Stimulated activated effector memory CD8-positive, alpha-beta T cell treated with anti-CD3 and anti-CD28 coated beads, Interleukin-12 subunit alpha, Interleukin-12 subunit beta, amount 100 ng/mL, for 72 hours (primary cell): Measurements from ENCODE around the gene PEAR1.
A peak's percentile ranks its signal among the peaks of the same experiment; 100 is the strongest.

ENCODE experiments used
- ATAC-seq: fragments of 150-1000 bp; cut with Tn5 transposase; 2 replicates; pipeline ENCODE4 v1.10.0; 2021
- DNase-seq, 2 donors: peaks; one replicate each; pipeline ENCODE4 v3.0.0; 2021 to 2022; ENCODE audit warnings: low spot score in 2 of 2
- H3K27ac Mint-ChIP-seq: one replicate; pipeline ENCODE4 v1.8.0; 2022; ENCODE audit warnings: mild to moderate bottlenecking, mixed read lengths
- H3K36me3 Mint-ChIP-seq: one replicate; pipeline ENCODE4 v1.8.0; 2022; ENCODE audit warnings: mild to moderate bottlenecking, mixed read lengths
- H3K4me1 Mint-ChIP-seq: one replicate; pipeline ENCODE4 v1.8.0; 2022; ENCODE audit warnings: mixed read lengths
- H3K4me3 Mint-ChIP-seq: one replicate; pipeline ENCODE4 v1.8.0; 2022; ENCODE audit warnings: mild to moderate bottlenecking, mixed read lengths
- H3K9me3 Mint-ChIP-seq: one replicate; pipeline ENCODE4 v1.8.0; 2022; ENCODE audit warnings: mixed read lengths

The PEAR1 gene

GRCh38 chr1:156941675-156942074, 48.2 kb downstream of the PEAR1 start:
- H3K4me3 Mint-ChIP-seq, result no peak overlapping the region
- no peaks in the 10 kb centered on the region for H3K9me3 Mint-ChIP-seq
- DNase-seq (no peak), ATAC-seq (no peak)
- no peaks in the 10 kb centered on the region for H3K4me1 Mint-ChIP-seq
- no peak overlapping the region for H3K27ac Mint-ChIP-seq
- H3K36me3 Mint-ChIP-seq, result no peaks in the 10 kb centered on the region

DNA sequence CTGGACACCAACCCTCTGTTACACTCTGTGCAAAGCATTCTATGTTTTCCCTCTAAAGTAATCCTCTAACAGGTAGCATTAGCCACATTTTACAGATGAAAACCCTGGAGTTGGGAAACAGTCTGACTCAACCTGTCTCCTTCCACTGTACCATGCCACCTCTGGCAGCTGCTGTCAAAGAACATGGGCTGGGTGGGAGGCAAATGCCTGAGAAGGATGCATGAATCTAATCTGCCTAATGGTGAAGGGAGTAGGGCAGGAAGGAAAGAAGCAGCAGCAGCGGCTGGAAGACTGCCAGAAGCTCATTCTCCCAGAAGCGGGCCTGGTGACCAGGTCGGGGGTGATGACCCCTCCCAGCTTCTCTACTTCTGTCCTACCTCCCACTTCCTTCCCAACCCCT, 48.7 kb downstream of the PEAR1 start:
- H3K4me3 Mint-ChIP-seq, result no peak overlapping the region
- no peaks in the 10 kb centered on the region for H3K4me1 Mint-ChIP-seq
- no peak overlapping the region for H3K27ac Mint-ChIP-seq
- no peak for ATAC-seq
- H3K36me3 Mint-ChIP-seq, result no peaks in the 10 kb centered on the region
- no peaks in the 10 kb centered on the region for H3K9me3 Mint-ChIP-seq
- no peak for DNase-seq

DNA sequence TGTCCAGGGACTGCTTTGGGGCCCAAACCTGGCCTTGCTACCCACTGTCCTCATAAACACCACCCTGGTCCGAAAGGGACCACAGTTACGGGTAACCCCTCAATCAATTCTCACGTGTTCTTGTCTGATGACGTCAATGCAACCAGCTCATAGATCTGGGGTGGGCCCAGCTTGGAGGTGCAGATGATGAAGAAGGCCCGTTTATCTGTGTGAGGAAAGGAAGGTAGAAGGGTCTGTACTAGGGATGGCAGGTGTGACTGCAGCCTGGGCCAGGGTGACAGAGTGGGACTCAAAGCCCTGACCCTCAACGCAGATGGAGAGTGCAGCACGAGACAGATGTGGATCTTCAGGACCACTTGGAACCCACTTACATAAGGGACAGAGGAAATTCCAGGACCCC, 49.1 kb downstream of the PEAR1 start:
- H3K36me3 Mint-ChIP-seq, result no peaks in the 10 kb centered on the region
- no peaks in the 10 kb centered on the region for H3K4me1 Mint-ChIP-seq
- H3K4me3 Mint-ChIP-seq, result no peak overlapping the region
- DNase-seq, result no peak
- ATAC-seq, result no peak
- H3K9me3 Mint-ChIP-seq, result no peaks in the 10 kb centered on the region
- no peak overlapping the region for H3K27ac Mint-ChIP-seq

DNA sequence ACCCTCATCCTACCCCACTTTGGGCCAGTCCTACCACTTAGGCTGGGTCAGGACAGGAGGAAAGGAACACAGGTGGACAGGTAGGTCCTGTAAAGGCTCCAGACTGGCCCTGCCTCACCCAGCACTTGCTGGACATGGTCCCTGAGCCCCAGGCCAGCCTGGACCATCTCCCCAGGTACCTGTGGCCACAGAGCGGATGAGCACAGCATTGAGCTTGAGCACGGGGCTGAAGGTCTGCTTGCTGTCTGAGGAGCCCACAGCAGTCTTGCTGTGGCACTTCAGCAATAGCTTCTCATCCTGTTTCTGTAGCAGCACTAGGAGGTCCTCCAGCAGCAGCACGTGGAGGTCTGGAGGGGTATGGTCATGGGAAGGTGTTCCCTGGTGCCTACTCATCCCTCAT, 50.2 kb downstream of the PEAR1 start:
- no peaks in the 10 kb centered on the region for H3K4me1 Mint-ChIP-seq
- H3K4me3 Mint-ChIP-seq, result no peak overlapping the region
- H3K36me3 Mint-ChIP-seq, result no peaks in the 10 kb centered on the region
- ATAC-seq (no peak), DNase-seq (no peak)
- no peak overlapping the region for H3K27ac Mint-ChIP-seq
- no peaks in the 10 kb centered on the region for H3K9me3 Mint-ChIP-seq

- no peak for ATAC-seq
- no peak overlapping the region for H3K27ac Mint-ChIP-seq
- no peaks in the 10 kb centered on the region for H3K9me3 Mint-ChIP-seq
- no peaks in the 10 kb centered on the region for H3K36me3 Mint-ChIP-seq
- no peak overlapping the region for H3K4me3 Mint-ChIP-seq
- DNase-seq, result no peak
- H3K4me1 Mint-ChIP-seq, result no peaks in the 10 kb centered on the region
Measured at GRCh38 chr1:156944268-156944667, 50.8 kb downstream of the PEAR1 start.

DNA sequence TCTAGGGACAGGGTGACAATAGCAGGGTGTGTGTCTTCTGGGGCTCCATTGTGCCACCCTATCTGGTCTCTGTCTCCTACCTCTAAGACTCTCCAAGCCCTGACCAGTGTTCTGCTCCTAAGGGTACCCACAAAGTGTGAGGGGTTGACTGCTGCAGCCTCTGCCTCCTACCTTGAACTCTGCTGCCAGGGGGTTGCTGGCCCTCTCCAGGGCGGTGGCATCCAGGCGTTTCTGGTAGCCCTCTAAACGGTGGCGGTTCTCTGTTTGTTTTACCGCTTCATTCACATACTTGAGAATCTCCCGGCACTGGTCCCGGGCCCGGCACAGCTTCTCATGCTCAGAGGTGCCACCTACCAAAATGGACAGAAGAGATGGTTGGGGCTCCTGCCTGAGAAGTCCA, 51.3 kb downstream of the PEAR1 start:
- Mint-ChIP-seq H3K4me1 (no peaks in the 10 kb centered on the region), H3K4me3 (no peak overlapping the region), H3K36me3 (no peaks in the 10 kb centered on the region), H3K9me3 (no peaks in the 10 kb centered on the region), H3K27ac (no peak overlapping the region)
- ATAC-seq, result no peak
- no peak for DNase-seq

DNA sequence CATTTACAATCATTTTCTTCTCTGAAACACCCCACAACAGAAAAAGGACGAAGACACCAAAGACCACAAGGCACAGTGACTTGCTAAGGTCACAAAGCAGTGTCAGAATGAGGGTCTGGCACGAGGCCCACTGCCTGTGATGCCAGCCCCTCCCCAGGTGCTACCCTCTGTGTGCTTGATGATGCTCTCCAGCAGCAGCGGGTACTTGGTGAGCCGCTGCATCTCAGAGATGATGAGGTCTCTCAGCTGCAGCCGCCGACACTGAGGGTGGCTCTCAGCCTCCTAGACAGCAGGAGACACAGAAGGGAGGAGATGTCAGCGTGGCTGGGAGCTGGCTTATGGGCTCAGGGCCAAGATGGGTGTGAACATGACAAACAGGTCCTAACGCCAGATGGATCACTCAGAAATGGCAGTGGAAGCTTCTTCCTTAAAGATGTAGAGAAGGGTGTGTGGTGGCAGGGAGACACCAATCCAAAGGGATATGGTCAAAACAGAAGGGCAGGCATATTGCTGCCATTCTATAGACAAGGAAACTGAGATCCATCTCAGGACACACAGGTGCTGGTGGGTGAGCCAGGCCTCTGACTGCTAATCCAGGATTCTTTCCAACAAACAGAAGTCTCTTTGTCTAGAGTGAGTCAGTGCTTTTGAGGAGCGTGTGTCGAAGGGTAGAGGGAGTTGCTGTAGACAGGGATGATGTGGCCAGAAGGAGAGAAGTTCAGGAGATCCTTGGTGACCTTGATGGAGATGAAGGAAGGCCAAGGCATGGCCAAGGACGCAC, 52.6 kb downstream of the PEAR1 start:
- Mint-ChIP-seq H3K27ac (no peak overlapping the region), H3K9me3 (no peaks in the 10 kb centered on the region), H3K4me3 (no peak overlapping the region), H3K4me1 (no peaks in the 10 kb centered on the region), H3K36me3 (no peaks in the 10 kb centered on the region)
- no peak for ATAC-seq
- DNase-seq, result no peak

GRCh38 chr1:156947127-156947526, 53.6 kb downstream of the PEAR1 start:
- no peak overlapping the region for H3K27ac Mint-ChIP-seq
- H3K4me3 Mint-ChIP-seq, result no peak overlapping the region
- H3K9me3 Mint-ChIP-seq, result no peaks in the 10 kb centered on the region
- no peaks in the 10 kb centered on the region for H3K36me3 Mint-ChIP-seq
- ATAC-seq (no peak), DNase-seq (no peak)
- H3K4me1 Mint-ChIP-seq, result no peaks in the 10 kb centered on the region

DNA sequence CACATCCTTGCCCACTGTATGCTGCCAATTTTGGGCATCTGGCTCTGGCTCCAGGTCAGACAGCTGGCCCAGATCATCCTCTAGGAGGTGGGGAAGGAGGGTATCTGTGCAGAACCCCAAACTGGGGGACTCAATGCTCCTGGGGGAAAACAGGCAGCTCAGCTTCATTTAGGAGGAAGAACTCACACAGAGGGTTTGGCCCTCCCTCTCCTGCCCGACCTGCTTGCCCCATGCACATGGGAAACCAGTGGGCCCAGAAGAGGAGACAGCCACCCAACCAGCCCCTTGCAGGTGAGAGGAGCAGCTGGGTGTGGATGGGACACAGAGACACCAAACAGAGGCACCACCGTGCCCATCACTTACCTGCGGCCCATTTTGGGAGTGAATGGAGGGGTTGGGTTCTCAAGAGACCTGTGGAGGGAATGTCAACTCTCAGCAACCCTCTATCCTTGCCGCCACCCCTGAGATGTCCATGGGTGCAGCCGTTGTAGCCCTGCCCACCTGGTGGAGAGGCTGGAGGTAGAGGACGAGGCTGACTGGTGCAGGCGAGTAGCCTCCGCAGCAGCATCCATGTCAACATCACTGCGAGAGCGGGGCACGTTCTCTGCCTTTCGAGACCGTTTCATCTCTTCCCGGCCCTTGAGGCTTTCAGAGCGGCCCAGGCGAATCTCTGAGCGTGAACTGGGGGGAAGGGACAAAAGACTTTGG, 54.5 kb downstream of the PEAR1 start:
- H3K4me3 Mint-ChIP-seq, result no peak overlapping the region
- DNase-seq (no peak), ATAC-seq (no peak)
- H3K27ac Mint-ChIP-seq, result no peak overlapping the region
- no peaks in the 10 kb centered on the region for H3K36me3 Mint-ChIP-seq
- no peaks in the 10 kb centered on the region for H3K4me1 Mint-ChIP-seq
- H3K9me3 Mint-ChIP-seq, result no peaks in the 10 kb centered on the region

GRCh38 chr1:156948708-156949107, 55.2 kb downstream of the PEAR1 start:
- no peaks in the 10 kb centered on the region for H3K9me3 Mint-ChIP-seq
- H3K4me3 Mint-ChIP-seq, result no peak overlapping the region
- no peaks in the 10 kb centered on the region for H3K4me1 Mint-ChIP-seq
- no peak overlapping the region for H3K27ac Mint-ChIP-seq
- ATAC-seq, result no peak
- no peaks in the 10 kb centered on the region for H3K36me3 Mint-ChIP-seq
- DNase-seq, result no peak

DNA sequence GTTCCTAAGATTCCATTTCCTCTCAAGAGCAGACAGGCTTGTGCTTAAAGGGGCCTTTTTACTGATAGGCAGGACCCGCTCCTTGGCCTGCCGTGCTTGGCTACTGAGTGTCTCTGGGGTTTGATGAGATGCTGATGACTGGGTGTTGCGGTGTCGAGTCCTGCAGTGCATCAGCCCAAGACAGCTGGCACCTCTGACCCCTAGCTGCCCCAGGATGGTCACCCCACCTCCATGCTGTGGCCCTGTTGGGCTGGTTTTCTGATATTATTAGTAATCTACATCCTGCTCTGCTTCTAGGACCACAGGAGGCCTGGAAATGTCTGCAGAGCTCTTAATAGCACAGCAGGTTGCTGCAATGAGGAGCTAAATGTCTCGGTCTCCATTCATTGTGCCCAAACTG, 55.6 kb downstream of the PEAR1 start:
- Mint-ChIP-seq H3K27ac (no peak overlapping the region), H3K4me1 (no peaks in the 10 kb centered on the region), H3K36me3 (no peaks in the 10 kb centered on the region), H3K4me3 (no peak overlapping the region), H3K9me3 (no peaks in the 10 kb centered on the region)
- no peak for DNase-seq
- ATAC-seq, result no peak

DNA sequence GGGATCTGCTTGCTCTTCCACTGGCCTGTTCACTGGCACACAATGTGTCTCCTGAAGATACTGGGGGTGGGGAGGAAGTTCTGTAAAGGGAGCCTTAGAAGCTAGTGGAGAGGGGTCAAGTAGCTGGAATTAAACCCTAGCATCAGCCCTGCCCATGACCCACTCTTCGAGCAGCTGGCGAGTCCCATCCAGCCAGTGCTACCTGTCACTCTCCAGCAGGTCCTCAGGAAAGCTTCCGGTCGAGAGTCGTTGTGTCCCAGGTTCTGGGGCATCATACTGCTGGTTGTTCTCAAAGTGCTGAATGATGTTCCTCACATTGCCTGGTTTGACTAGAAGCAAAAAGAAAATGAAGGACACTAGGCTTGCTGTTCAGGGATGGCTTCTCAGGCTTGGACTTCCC, 57.9 kb downstream of the PEAR1 start:
- H3K4me3 Mint-ChIP-seq, result no peak overlapping the region
- no peak overlapping the region for H3K27ac Mint-ChIP-seq
- DNase-seq (no peak), ATAC-seq (no peak)
- H3K9me3 Mint-ChIP-seq, result no peaks in the 10 kb centered on the region
- no peaks in the 10 kb centered on the region for H3K4me1 Mint-ChIP-seq
- no peaks in the 10 kb centered on the region for H3K36me3 Mint-ChIP-seq

GRCh38 chr1:156953571-156953970, 60.1 kb downstream of the PEAR1 start:
- no peaks in the 10 kb centered on the region for H3K9me3 Mint-ChIP-seq
- H3K36me3 Mint-ChIP-seq, result no peaks in the 10 kb centered on the region
- ATAC-seq, result no peak

DNA sequence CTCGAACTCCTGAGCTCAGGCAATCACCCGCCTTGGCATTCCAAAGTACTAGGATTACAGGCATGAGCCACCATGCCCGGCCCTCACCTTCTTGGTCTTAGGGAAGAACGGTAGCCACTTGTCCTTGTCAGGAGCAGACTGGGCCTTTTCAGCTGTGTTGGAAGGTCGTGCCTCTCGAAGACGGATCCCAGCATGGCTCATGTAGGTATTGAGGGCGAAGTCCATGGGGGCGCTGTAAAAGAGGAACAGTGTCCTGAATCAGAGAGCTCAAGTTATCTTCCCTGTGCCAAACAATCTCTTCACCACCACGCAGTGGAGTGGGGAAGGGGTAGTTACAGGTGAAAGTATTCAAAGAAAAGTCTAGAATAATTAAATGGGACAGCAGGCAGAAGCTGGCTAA, 62.8 kb downstream of the PEAR1 start:
- Mint-ChIP-seq H3K4me1 (no peaks in the 10 kb centered on the region), H3K27ac (no peak overlapping the region), H3K4me3 (no peak overlapping the region), H3K9me3 (no peaks in the 10 kb centered on the region), H3K36me3 (no peaks in the 10 kb centered on the region)
- ATAC-seq, result no peak
- DNase-seq, result no peak

More at GRCh38 chr1:156953571-156953970, 60.1 kb downstream of the PEAR1 start:
- H3K27ac Mint-ChIP-seq, result no peak overlapping the region
- no peaks in the 10 kb centered on the region for H3K4me1 Mint-ChIP-seq
- no peak overlapping the region for H3K4me3 Mint-ChIP-seq
- DNase-seq, result no peak

DNA sequence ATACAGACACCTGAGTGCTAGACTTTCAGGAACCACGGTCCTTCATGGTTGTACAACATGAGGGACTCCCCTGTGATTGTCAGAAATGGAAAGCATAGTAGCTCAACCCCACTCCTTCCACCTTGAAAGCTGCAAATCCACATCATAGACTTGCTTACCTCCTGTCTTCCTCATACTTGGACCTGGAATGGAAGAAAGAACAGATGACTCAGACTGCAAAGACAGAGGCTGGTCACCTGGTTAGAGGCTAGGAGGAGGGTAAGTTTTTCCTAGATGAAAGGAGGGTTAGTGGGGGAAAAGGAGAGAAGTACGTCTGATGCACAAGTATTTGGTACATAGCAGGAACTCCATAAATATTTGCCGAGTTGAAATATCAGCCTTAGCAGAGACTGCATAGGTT, 64.1 kb downstream of the PEAR1 start:
- Mint-ChIP-seq H3K4me3 (no peak overlapping the region), H3K36me3 (no peaks in the 10 kb centered on the region), H3K27ac (no peak overlapping the region), H3K4me1 (peaks cover 6% of the 10 kb centered on the region), H3K9me3 (no peaks in the 10 kb centered on the region)
- DNase-seq (no peak), ATAC-seq (no peak)

DNA sequence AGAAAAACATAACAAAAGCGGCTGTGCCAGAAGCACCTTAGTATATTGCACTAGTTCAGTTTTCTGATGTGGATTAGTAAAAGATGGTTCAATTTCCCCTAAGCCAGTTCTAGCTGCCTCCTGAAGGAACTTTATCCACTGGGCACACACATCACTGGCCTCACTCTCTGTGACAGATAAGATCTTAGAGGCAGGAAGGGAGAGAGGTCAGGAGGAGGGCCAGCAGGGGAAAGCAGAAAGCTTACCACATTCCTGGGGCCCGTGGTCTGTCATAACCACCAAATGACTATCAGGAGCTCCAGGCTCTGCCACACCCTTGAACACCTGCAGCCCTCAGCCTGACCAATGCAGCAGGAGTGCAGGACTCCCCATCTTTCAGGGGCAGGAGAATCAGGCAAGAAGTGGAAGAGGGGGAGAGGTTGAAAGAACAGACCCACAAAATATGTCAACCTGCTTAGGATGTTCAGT, 64.8 kb downstream of the PEAR1 start:
- DNase-seq (no peak), ATAC-seq (no peak)
- no peaks in the 10 kb centered on the region for H3K9me3 Mint-ChIP-seq
- H3K27ac Mint-ChIP-seq, result peak overlapping the region; percentile 67
- H3K4me1 Mint-ChIP-seq, result peaks cover 11% of the 10 kb centered on the region
- H3K4me3 Mint-ChIP-seq, result no peak overlapping the region
- H3K36me3 Mint-ChIP-seq, result no peaks in the 10 kb centered on the region
